ENCODE data around the gene SLC29A1.

SLC29A1 gene

DNA sequence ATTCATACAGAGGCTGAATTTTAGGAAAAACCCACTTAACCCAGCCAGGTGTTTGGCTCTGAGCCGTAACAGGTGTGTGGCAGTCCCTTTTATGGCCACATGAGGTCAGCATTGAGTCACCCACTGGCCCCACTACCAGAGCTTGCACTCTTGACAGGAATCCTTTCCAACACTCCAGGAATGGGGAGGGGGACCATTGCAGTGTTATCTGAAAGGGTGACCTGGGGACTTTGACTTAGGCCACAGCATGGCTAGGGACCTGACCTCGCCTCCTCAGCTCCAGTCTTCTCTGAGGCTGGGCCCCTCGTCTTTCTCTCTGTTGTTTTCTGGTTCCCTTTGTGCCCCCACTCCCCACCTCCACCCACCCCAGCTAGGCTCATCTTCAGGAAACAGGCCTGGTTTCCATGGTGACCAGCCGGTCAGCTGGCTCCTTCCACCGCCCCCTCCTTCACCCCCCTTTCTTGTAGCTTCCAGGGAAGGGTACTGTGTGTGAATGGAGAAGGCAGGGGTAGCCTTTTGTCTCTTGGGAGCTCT, 44.8 kb downstream of the SLC29A1 start:
- Histone ChIP-seq H3K4me3 (no peak overlapping the region), H3K9me3 (no peaks in the 10 kb centered on the region), H3K27ac (no peak overlapping the region), H3K4me1 (peaks cover 0 to 45% (median 28%) of the 10 kb centered on the region in 4 donors), H3K36me3 (no peaks in the 10 kb centered on the region), H3K27me3 (peaks cover 0 to 52% of the 10 kb centered on the region in 2 donors)
- no peak for DNase-seq
- intact Hi-C loops (cut with DNase I; ENCODE audit: low total_unique reads), result loop anchor here (5.0 to 10.0 kb wide), 3 partner anchors 69 to 173 kb away; partner anchors contain the start of gene CDC5L
- TF ChIP-seq, protein P1, sequence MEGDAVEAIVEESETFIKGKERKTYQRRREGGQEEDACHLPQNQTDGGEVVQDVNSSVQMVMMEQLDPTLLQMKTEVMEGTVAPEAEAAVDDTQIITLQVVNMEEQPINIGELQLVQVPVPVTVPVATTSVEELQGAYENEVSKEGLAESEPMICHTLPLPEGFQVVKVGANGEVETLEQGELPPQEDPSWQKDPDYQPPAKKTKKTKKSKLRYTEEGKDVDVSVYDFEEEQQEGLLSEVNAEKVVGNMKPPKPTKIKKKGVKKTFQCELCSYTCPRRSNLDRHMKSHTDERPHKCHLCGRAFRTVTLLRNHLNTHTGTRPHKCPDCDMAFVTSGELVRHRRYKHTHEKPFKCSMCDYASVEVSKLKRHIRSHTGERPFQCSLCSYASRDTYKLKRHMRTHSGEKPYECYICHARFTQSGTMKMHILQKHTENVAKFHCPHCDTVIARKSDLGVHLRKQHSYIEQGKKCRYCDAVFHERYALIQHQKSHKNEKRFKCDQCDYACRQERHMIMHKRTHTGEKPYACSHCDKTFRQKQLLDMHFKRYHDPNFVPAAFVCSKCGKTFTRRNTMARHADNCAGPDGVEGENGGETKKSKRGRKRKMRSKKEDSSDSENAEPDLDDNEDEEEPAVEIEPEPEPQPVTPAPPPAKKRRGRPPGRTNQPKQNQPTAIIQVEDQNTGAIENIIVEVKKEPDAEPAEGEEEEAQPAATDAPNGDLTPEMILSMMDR (IDR thresholded peaks at IDR 0.05), result peak; percentile 79 to 90

DNA sequence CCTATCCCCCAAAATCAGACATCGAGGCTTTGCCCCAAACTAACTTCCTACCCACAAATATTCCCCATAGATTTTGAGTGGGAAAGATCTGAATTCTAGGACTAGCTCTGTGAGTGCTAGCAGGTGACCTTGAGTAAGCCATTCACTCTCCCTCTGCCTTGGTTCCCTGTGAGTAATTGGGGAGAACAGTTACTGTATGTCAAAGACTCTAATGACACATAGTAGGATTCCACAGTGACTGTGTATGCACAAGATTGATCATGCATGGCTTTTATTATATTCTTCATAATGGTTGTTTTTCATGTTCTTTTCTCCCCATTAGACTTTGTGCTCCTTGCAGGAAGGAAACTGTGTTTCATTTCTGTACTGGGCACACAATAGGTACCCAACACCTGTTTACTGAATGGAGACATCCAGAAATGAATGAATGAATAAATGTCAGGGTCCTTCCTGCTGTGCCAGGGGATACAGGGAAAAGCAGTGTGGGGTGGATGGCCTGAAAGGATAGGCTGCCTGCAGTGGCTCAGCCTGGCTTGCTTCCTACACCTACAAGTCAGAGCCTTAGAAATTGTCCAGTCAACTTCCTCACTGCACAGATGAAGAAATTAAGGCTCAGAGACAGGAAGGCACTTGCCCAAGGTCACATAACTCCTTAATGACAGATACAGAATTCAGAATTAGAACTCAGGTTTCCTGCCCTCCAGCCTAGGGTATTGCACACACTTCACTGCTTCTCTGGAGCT, 46.0 kb downstream of the SLC29A1 start:
- peaks cover 0 to 64% of the 10 kb centered on the region in 2 donors for H3K27me3 ChIP-seq
- H3K27ac ChIP-seq, result no peak overlapping the region
- no peaks in the 10 kb centered on the region for H3K9me3 ChIP-seq
- no peak overlapping the region for H3K4me3 ChIP-seq
- TF ChIP-seq, protein P1 (IDR thresholded peaks at IDR 0.05), result no peak
- peaks cover 0 to 33% (median 17%) of the 10 kb centered on the region in 4 donors for H3K4me1 ChIP-seq
- DNase-seq, result no peak
- intact Hi-C loops (cut with DNase I; ENCODE audit: low total_unique reads), result loop anchor here (5.0 to 10.0 kb wide), 3 partner anchors 68 to 175 kb away; partner anchors contain the start of gene CDC5L
- H3K36me3 ChIP-seq, result no peaks in the 10 kb centered on the region

DNA sequence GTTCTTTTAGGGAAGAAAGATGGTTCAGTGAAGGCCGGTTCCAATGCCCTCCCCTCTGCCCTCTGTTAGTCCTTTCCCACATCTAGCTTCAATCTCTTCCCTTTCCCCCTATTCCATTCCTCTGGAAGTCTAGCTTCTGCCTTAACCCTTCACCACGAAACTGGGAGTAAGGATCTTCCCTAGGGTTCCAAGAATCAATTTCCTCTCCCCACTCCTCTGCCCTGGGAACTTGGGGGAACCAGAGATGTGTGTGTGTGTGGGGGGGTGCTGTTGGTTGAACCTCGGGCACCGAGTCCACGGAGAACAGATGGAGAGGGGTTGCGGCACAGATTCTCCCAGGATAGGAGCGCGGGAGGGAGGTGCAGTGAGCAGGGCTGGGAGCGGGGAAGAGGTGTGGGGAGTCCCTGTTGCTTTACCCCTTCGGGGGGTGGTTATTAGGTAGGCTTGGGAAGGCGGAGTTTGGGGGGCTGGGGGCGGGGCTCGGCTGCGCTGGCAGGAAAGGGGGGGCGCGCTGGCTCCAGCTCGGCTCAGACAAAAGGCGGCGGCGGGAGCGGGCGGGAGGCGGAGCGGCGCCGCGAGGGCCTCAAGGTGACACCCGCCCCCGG, 46.6 kb downstream of the SLC29A1 start, which contains the start of gene TMEM151B:
Gene TMEM151B (plus strand): TSS at position 530 of the 605 bp plus-strand sequence. CDS start 293 bp downstream, outside the sequence.
- Histone ChIP-seq H3K9me3 (no peaks in the 10 kb centered on the region), H3K4me1 (peaks cover 0 to 27% (median 10%) of the 10 kb centered on the region in 4 donors), H3K36me3 (no peaks in the 10 kb centered on the region), H3K27me3 (peaks cover 0 to 68% of the 10 kb centered on the region in 2 donors), H3K4me3 (peak within 1 kb of the TSS; percentile 27 to 38), H3K27ac (no peak within 1 kb of the TSS)
- no peak for DNase-seq
- TF ChIP-seq, protein P1 (IDR thresholded peaks at IDR 0.05), result no peak
- intact Hi-C loops (cut with DNase I; ENCODE audit: low total_unique reads), result loop anchor here (5.0 to 10.0 kb wide), 3 partner anchors 67 to 175 kb away; partner anchors contain the start of gene CDC5L

DNA sequence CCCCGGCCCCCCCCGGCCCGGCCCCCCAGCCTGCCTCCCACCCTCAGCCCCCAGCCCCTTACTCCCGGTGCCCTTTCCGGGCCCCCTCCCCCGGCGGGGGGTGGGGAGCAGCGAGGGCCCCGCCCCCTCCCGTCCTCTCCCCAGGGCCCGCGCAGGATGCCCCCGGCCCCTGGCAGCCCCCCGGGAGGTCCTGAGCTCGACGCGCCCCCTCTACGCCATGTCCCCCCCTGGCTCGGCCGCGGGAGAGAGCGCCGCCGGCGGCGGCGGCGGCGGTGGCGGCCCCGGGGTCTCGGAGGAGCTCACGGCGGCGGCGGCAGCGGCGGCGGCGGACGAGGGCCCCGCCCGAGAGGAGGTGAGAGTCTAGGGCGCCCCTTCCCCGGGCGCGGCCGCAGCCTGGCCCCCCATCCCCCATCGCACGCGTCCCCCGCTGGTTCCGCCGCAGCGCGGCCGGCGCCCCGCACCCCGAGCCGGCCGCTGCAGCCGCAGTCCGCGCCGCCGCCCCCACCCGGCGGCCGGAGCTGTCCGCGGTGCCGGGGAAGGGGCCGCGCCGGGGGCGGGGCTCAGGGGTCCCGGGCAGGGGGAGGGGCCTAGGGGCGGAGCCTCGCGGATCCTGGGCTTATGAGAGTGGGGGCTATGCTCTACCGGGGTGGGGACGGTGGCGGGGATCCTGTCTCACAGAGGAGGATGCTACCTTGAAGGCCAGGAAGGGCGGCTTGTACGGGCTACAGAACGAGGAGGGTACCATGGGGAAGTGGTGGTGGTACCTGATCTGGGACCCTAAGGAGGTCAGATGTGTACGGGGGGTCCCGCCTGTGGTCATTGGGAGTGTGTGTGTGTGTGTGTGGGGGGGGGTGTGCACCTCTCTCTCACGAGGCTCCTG, 47.4 kb downstream of the SLC29A1 start:
- Histone ChIP-seq H3K4me3 (peak overlapping the region; percentile 27 to 38), H3K36me3 (no peaks in the 10 kb centered on the region), H3K27me3 (peaks cover 0 to 75% of the 10 kb centered on the region in 2 donors), H3K9me3 (no peaks in the 10 kb centered on the region), H3K27ac (no peak overlapping the region), H3K4me1 (peaks cover 0 to 22% (median 13%) of the 10 kb centered on the region in 4 donors)
- no peak for DNase-seq
- intact Hi-C loops (cut with DNase I; ENCODE audit: low total_unique reads), result no loop called here
- TF ChIP-seq, protein P1 (IDR thresholded peaks at IDR 0.05), result no peak

DNA sequence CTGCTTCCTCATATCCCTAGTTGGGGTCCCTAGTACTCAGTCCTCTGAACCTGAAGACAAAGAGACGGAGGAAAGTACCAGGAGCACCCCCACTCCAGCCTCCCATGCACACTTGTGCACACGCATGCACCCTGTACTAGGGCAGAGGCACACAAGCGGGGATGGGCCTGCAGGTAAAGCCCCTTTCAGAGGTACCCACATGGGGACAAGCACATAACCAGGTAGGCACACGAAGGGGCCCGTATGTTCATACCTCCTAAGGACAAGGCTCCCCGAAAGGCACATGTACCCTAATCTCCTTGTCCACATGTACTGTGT, 48.0 kb downstream of the SLC29A1 start:
- H3K4me1 ChIP-seq, result peaks cover 0 to 26% (median 19%) of the 10 kb centered on the region in 4 donors
- no peak for DNase-seq
- H3K36me3 ChIP-seq, result no peaks in the 10 kb centered on the region
- TF ChIP-seq, protein P1 (IDR thresholded peaks at IDR 0.05), result no peak
- peaks cover 0 to 81% of the 10 kb centered on the region in 2 donors for H3K27me3 ChIP-seq
- H3K4me3 ChIP-seq, result no peak overlapping the region
- intact Hi-C loops (cut with DNase I; ENCODE audit: low total_unique reads), result no loop called here
- H3K9me3 ChIP-seq, result no peaks in the 10 kb centered on the region
- H3K27ac ChIP-seq, result no peak overlapping the region

All from tibial artery (tissue), 4 donors.